HG03060 (cell line): ENCODE results near the gene DEFB118.
"Not testable (repeated sequence)": the region's sequence is repeated elsewhere in the genome, so short reads cannot be mapped to it uniquely, and the experiment has no call there.

Source experiments
- ATAC-seq: cut with Tn5 transposase; IDR thresholded peaks from one replicate; pipeline ENCODE4 v1.9.1; 2021; ENCODE audit warnings: low read depth, moderate number of reproducible peaks; ENCODE audit not compliant: unreplicated experiment

The DEFB118 gene

GRCh38 chr20:31368301-31368700 lies at the start of gene DEFB118:
DEFB118 (plus strand) TSS chr20:31368601; CDS start chr20:31368651, 50 bp downstream.
- no peak for ATAC-seq

GRCh38 chr20:31322504-31322903 lies 45.9 kb upstream of the DEFB118 start:
- ATAC-seq = no peak

GRCh38 chr20:31330893-31331292 lies 37.5 kb upstream of the DEFB118 start:
- no peak for ATAC-seq

- ATAC-seq = no peak
Observed at GRCh38 chr20:31341470-31341869, 26.9 kb upstream of the DEFB118 start.

- ATAC-seq = no peak
Observed at GRCh38 chr20:31355981-31356380, 12.4 kb upstream of the DEFB118 start.

GRCh38 chr20:31363295-31363694 lies 5.1 kb upstream of the DEFB118 start:
- no peak for ATAC-seq

- ATAC-seq = not testable (repeated sequence)
Observed at GRCh38 chr20:31364272-31364671, 4.1 kb upstream of the DEFB118 start.

- ATAC-seq = no peak
Observed at GRCh38 chr20:31374346-31374745, 5.9 kb downstream of the DEFB118 start.

- no peak for ATAC-seq
Observed at GRCh38 chr20:31390490-31390889, 22.1 kb downstream of the DEFB118 start, which contains the start of gene DEFB119. DEFB119 (minus strand) TSS chr20:31390590; CDS start chr20:31390483, 107 bp downstream.

GRCh38 chr20:31392836-31393235 lies 24.4 kb downstream of the DEFB118 start:
- no peak for ATAC-seq

- ATAC-seq = no peak
Observed at GRCh38 chr20:31394900-31395299, 26.5 kb downstream of the DEFB118 start.

GRCh38 chr20:31403886-31404285 lies 35.5 kb downstream of the DEFB118 start:
- no peak for ATAC-seq

- ATAC-seq = no peak
Observed at GRCh38 chr20:31406115-31406514, 37.7 kb downstream of the DEFB118 start, which contains the start of gene DEFB121. DEFB121 (minus strand) TSS chr20:31406215; CDS start chr20:31406152, 63 bp downstream.

- ATAC-seq = no peak
Observed at GRCh38 chr20:31410011-31410410, 41.6 kb downstream of the DEFB118 start.

- no peak for ATAC-seq
Observed at GRCh38 chr20:31414381-31414780, 46.0 kb downstream of the DEFB118 start.

GRCh38 chr20:31415653-31416052 lies 47.3 kb downstream of the DEFB118 start:
- ATAC-seq = no peak

GRCh38 chr20:31418307-31418706 lies 49.9 kb downstream of the DEFB118 start:
- ATAC-seq = no peak
